HG03565 (cell line): Measurements from ENCODE around the gene GBF1.

Experiments
- ATAC-seq: cut with Tn5 transposase; IDR thresholded peaks from one replicate; pipeline ENCODE4 v1.9.1; 2021; ENCODE audit warnings: mild to moderate bottlenecking, moderate library complexity; ENCODE audit not compliant: unreplicated experiment

Gene GBF1

DNA sequence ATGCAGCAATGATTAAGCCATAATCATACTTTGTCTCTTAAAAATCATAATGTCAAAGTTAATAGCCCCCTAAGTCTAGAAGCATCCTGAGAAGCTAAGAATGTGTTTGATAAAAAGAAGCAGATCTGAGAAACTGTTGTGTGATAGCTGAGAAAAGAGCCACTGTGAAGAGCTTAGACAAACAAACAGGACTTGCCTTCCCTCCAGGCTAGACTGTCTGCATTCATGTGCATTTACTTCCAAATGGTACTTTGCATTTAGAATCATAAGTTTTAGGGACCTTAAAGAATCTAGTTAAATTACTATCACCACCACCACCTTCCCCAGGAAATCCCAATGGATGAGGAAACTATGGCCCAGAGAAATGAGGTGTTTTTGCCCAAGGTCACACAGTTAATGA lies 87.4 kb downstream of the GBF1 start:
- ATAC-seq, result no peak

DNA sequence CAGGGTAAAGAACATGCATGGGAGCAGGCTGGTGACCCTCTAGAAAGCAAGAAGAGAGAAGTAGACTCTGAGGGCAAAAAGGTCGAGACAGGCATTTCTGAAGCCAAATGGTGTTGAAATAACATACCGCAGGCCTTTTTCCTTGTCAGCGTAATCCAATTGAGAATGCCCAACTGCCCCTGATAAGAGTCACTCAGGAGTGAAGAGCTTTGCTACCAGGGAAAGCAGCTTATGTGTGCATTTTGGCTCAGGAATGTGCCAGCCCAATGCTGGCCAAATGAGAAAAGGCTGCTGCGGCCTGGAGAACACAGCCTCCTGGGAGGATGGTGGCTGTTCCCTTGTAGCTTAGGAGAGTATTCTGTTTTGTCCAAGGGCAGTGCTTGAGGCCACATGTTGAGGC lies 88.8 kb downstream of the GBF1 start:
- ATAC-seq, result no peak

GRCh38 chr10:102335184-102335583 lies 89.9 kb downstream of the GBF1 start:
- no peak for ATAC-seq

- ATAC-seq, result no peak
Observed at GRCh38 chr10:102341038-102341688, 95.8 kb downstream of the GBF1 start.

GRCh38 chr10:102342458-102342857 lies 97.1 kb downstream of the GBF1 start:
- no peak for ATAC-seq

- ATAC-seq, result no peak
Observed at GRCh38 chr10:102342958-102343357, 97.6 kb downstream of the GBF1 start.

GRCh38 chr10:102344067-102344466 lies 98.7 kb downstream of the GBF1 start:
- no peak for ATAC-seq

DNA sequence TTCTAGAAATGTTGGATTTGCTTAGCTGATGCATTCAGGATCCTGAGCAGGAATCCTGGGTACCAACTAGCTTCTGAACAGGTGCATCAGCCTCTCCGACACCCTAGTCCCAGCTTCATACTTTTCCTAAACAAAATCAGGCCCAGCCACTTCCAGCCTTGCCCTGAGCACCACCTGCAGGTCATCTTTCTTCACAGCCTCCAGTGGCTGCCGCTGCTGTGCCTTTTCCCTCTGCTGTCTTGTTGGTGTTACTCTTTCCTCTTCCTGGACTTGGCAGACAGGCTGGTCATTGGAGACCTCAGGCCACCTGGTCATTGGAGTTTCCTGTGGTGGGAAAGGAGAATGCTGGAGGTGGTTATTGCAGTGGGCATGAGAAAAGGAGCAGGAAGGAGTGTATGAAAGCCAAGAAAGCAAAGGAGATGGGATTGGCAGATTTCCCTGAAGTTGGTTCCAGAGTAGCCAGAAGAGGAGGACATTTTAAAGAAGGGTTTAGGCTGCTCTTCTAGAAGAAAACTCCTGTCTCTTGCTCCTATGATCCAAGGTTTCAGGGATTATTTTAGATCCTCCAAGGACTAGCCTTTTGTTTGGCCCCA lies 102.0 kb downstream of the GBF1 start:
- no peak for ATAC-seq

DNA sequence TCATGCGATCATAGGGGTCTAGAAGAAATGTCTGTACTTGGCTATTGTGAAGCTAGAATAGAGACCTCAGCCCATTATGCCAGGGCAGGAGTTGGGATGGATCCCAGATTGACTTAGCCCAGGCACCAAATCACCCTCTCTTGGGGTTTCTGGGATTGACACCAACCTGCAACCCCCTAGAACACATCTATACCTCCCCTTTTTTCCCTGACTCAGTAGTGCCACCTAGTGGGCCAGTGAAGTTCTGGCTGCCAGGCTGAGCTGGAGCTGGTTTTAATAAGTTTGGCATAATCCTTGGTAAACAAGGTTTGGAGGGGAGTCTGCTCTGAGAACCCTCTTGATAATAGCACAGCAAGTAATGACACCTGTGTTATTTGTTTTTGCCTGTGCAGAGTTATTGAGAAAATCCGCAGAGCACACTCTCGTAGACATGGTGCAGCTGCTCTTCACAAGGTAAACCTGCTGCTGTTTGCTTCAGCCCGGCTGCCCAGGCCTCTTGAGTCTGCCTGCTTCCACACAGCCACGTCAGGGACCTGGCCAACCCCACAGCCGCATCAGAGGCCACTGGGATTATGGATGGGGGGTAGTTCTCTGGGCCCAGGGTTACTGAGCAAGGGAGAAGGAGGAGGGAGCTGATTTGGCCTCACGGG lies 106.9 kb downstream of the GBF1 start:
- ATAC-seq, result no peak

GRCh38 chr10:102354451-102354850 lies 109.1 kb downstream of the GBF1 start:
- no peak for ATAC-seq

- no peak for ATAC-seq
Observed at GRCh38 chr10:102358712-102359382, 113.5 kb downstream of the GBF1 start.

GRCh38 chr10:102367441-102367840 lies 122.1 kb downstream of the GBF1 start:
- ATAC-seq, result no peak

GRCh38 chr10:102368077-102368476 lies 122.7 kb downstream of the GBF1 start:
- no peak for ATAC-seq

- no peak for ATAC-seq
Observed at GRCh38 chr10:102371295-102371694, 126.0 kb downstream of the GBF1 start.

- no peak for ATAC-seq
Observed at GRCh38 chr10:102375250-102375649, 129.9 kb downstream of the GBF1 start.

- ATAC-seq, result no peak
Observed at GRCh38 chr10:102375867-102376266, 130.5 kb downstream of the GBF1 start.

- no peak for ATAC-seq
Observed at GRCh38 chr10:102376901-102377300, 131.6 kb downstream of the GBF1 start.

- no peak for ATAC-seq
Observed at GRCh38 chr10:102379383-102379782, 134.1 kb downstream of the GBF1 start.

DNA sequence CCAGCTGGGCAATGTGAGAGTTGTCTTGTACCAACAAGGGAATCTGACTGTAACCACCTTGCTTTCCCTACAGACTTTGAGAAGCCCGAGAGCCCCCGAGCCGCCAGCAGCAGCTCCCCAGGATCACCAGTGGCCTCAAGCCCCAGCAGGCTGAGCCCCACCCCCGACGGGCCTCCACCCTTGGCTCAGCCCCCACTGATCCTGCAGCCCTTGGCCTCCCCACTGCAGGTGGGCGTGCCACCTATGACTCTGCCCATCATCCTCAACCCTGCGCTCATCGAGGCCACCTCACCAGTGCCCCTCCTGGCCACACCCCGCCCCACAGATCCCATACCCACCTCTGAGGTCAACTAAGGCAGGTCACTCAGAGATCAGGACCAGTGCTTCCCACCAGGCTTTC lies 136.7 kb downstream of the GBF1 start:
- ATAC-seq, result no peak

DNA sequence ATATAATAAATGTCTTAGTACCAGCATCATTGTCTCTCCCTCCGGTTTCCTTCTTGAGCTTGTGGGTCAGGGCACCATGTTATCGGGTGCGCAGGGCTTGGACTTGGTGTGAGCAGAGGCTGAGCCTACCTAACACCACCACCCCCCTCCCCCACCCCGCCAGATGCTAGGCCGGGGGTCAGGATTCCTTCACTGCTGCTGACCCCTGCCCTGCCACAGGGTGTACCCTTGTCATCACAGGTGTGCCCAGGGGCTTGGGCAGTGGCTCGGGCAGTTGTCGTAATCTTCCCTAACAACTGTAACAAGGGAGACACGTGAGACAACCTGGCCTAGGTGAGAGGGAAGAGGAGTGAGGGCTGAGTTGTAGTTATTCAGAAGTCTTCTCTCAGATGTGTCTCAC lies 137.5 kb downstream of the GBF1 start:
- no peak for ATAC-seq

DNA sequence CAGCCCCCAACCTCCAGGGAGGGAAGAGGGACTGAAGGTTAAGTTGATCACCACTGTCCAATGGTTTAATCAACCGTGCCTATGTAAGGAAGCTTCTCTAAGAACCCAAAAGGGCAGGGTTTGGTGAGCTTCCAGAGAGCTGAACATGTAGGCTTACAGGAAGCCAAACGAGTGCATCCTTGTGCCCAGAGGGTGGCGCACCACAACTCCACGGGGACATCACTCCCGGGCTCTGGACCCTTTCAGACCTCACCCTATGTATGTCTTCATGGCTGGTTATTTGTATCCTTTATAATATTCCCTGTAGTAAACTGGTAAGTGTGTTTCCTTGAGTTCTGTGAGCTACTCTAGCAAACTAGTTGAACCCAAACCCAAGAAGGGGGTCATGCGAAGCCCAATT lies 138.7 kb downstream of the GBF1 start:
- no peak for ATAC-seq
